Esophagus muscularis mucosa (tissue), 4 donors: ENCODE data around the gene ANTXR1. TPM values are rescaled to one million over a fixed set of nuclear protein-coding genes. Genes with fewer than 3 reads are reported as not detected.

ENCODE experiments used
- DNase-seq: peaks from one replicate; pipeline ENCODE4 v3.0.0-alpha.2; 2017; ENCODE audit errors: extremely low spot score
- H3K27ac ChIP-seq, 4 donors: fragments of 200-600 bp; sonication (generic); replicated peaks in 1 of 4; 1 replicate in 3 of 4; 2 replicates in 1 of 4; pipeline ENCODE4 v1.5.1; 2016 to 2019; ENCODE audit warnings: mild to moderate bottlenecking in 1 of 4
- H3K27me3 ChIP-seq, 4 donors: fragments of 200-600 bp; sonication (generic); one replicate each; pipeline versions ENCODE4 v1.5.1 to v1.6.0; 2016 to 2019
- H3K36me3 ChIP-seq, 4 donors: fragments of 200-600 bp; sonication (generic); one replicate each; pipeline ENCODE4 v1.5.1; 2016 to 2019
- H3K4me1 ChIP-seq, 4 donors: fragments of 200-600 bp; sonication (generic); one replicate each; pipeline ENCODE4 v1.5.1; 2016 to 2019
- H3K4me3 ChIP-seq, 4 donors: fragments of 200-600 bp; sonication (generic); 1 replicate in 2 of 4; 2 replicates in 2 of 4; pipeline ENCODE4 v1.5.1; 2016 to 2019; ENCODE audit warnings: mild to moderate bottlenecking in 4 of 4, moderate library complexity in 1 of 4
- H3K9me3 ChIP-seq, 4 donors: fragments of 200-600 bp; sonication (generic); 1 replicate in 3 of 4; 2 replicates in 1 of 4; pipeline ENCODE4 v1.5.1; 2016 to 2019
- EP300 ChIP-seq: sonication (generic); formaldehyde crosslinking; IDR thresholded peaks from one replicate; pipeline ENCODE4 v1.6.1; 2017; ENCODE audit warnings: antibody characterized with exemption
- POLR2A ChIP-seq: fragments of 450-650 bp; IDR thresholded peaks from one replicate; pipeline ENCODE4 v1.6.1; 2017; ENCODE audit warnings: antibody characterized with exemption, moderate library complexity, mild to moderate bottlenecking, low read depth
- POLR2AphosphoS5 ChIP-seq, 2 donors: sonication (generic); formaldehyde crosslinking; IDR thresholded peaks; one replicate each; pipeline ENCODE4 v1.6.1; 2017; ENCODE audit warnings: antibody characterized with exemption in 2 of 2
- WGBS: methylation state at CpG from one replicate; pipeline ENCODE4 v1.1.5; 2018; 5-methylcytosine and 5-hydroxymethylcytosine counted together
- intact Hi-C: fragments of 100-400 bp; cut with DNase I; formaldehyde crosslinking; loops from one replicate; pipeline ENCODE4 v1.15.1; 2023
- total RNA-seq, 4 donors: library from RNA; depleted of rRNA; stranded (reverse); fragments of >200 nt; gene quantifications; one replicate each; pipeline versions ENCODE4 v1.1.0 to v1.2.1, GENCODE V29; 2016
- TF ChIP-seq, protein P1 (sequence below), 3 experiments: fragments of 200-600 bp in 2 of 3; fragments of 450-650 bp in 1 of 3; sonication (generic) in 2 of 3; IDR thresholded peaks; one replicate each; pipeline ENCODE4 v1.5.1; 2017 to 2019; ENCODE audit warnings: antibody characterized with exemption in 3 of 3, mild to moderate bottlenecking in 2 of 3, moderate library complexity in 1 of 3

ANTXR1 gene
- total RNA-seq, 4 donors from 2014 or later = 74.6 to 115 (median 92.1) TPM

DNA sequence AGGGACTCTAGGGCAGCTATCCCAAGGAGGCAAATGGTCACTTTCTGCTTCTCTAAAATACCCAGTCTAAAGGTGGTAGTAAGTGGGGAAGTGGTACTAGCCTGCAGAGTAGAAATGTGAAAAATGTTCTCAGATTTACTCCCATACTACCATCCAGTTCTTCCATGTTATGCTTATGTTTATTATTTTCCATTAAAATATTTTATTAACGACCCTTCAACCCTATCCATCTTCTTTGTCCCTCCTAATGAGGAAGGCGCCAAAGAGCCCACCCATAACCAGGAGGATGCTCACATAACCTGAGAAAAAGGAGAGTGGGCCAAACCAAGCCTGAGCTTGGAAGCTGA lies 153.5 kb downstream of the ANTXR1 start:
- WGBS = 98% methylated on average over 2 of the region's 2 CpGs
- Histone ChIP-seq H3K27me3 (no peaks in the 10 kb centered on the region), H3K27ac (no peak overlapping the region), H3K36me3 (no peaks in the 10 kb centered on the region), H3K9me3 (no peaks in the 10 kb centered on the region), H3K4me3 (no peak overlapping the region), H3K4me1 (peaks cover 44 to 96% (median 89%) of the 10 kb centered on the region in 4 donors)
- intact Hi-C loops = no loop called here
- TF ChIP-seq POLR2A (no peak), POLR2AphosphoS5 (IDR thresholded peaks at IDR 0.05) (no peak), EP300 (no peak)
- TF ChIP-seq, protein P1, sequence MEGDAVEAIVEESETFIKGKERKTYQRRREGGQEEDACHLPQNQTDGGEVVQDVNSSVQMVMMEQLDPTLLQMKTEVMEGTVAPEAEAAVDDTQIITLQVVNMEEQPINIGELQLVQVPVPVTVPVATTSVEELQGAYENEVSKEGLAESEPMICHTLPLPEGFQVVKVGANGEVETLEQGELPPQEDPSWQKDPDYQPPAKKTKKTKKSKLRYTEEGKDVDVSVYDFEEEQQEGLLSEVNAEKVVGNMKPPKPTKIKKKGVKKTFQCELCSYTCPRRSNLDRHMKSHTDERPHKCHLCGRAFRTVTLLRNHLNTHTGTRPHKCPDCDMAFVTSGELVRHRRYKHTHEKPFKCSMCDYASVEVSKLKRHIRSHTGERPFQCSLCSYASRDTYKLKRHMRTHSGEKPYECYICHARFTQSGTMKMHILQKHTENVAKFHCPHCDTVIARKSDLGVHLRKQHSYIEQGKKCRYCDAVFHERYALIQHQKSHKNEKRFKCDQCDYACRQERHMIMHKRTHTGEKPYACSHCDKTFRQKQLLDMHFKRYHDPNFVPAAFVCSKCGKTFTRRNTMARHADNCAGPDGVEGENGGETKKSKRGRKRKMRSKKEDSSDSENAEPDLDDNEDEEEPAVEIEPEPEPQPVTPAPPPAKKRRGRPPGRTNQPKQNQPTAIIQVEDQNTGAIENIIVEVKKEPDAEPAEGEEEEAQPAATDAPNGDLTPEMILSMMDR (IDR thresholded peaks at IDR 0.05) = no peak
- DNase-seq = no peak

DNA sequence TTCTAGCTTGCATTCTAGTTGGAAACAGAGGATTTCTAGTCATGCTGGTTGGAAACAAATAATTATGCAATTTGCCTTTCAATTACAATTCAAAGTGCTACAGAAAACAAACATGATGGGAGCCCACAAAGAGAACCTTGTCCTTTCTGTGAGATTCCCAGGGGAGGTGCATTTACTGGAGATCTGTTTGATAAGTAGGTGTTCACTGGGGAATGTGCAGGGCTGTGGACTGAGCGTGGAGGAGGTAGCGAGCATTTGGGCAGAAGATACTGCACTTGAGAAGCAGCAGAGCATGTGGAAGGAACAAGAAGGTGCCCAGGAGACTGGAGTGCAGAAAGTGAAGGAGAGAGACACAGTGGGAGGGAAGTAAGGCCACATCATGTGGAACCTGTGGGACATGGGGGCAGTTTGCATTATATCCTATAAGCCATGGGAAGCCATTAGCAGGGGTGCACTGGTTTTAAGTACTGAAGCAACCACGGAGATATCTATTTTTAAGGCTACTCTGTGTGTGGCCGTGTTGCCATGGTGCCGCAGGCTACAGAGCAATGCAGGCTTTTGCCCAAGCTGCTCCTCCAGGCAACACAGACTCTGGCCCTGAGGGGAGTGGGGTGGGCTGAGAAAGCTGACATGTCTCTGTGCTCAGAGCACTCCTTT lies 154.0 kb downstream of the ANTXR1 start:
- Histone ChIP-seq H3K27me3 (no peaks in the 10 kb centered on the region), H3K4me3 (no peak overlapping the region), H3K4me1 (peaks cover 41 to 93% (median 89%) of the 10 kb centered on the region in 4 donors), H3K36me3 (no peaks in the 10 kb centered on the region), H3K27ac (peak overlapping the region in 2 of 4 donors; percentile 8 to 11), H3K9me3 (no peaks in the 10 kb centered on the region)
- TF ChIP-seq POLR2A = no peak
- TF ChIP-seq, protein P1 (IDR thresholded peaks at IDR 0.05) = no peak
- no peak for TF ChIP-seq EP300
- TF ChIP-seq POLR2AphosphoS5 (IDR thresholded peaks at IDR 0.05) = no peak
- no peak for DNase-seq
- 67% methylated on average over 5 of the region's 5 CpGs for WGBS
- intact Hi-C loops = no loop called here

DNA sequence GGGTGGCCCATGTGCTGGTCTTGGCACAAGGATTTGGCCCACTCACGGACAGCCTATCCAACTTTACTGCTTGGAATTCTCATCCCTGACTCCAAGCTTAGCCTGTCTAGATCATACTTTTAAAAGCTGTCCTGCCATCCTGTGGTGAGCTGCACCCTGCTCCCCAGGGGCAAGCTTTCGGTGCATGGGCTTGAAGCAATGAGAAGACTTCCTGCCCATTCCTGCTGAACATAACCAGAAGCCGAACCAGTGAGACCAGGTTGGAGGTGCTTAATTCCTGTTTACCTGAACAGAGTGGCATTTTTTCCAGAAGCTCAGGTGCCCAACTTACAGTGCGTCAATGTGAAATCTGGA lies 154.5 kb downstream of the ANTXR1 start:
- DNase-seq = no peak
- intact Hi-C loops = no loop called here
- H3K36me3 ChIP-seq = no peaks in the 10 kb centered on the region
- peaks cover 41 to 88% (median 84%) of the 10 kb centered on the region in 4 donors for H3K4me1 ChIP-seq
- H3K9me3 ChIP-seq = no peaks in the 10 kb centered on the region
- peak overlapping the region in 2 of 4 donors; percentile 8 to 11 for H3K27ac ChIP-seq
- WGBS = 79% methylated on average over 4 of the region's 4 CpGs
- TF ChIP-seq POLR2A (no peak), POLR2AphosphoS5 (IDR thresholded peaks at IDR 0.05) (no peak), EP300 (no peak)
- TF ChIP-seq, protein P1 (IDR thresholded peaks at IDR 0.05) = no peak
- H3K27me3 ChIP-seq = no peaks in the 10 kb centered on the region
- H3K4me3 ChIP-seq = no peak overlapping the region

DNA sequence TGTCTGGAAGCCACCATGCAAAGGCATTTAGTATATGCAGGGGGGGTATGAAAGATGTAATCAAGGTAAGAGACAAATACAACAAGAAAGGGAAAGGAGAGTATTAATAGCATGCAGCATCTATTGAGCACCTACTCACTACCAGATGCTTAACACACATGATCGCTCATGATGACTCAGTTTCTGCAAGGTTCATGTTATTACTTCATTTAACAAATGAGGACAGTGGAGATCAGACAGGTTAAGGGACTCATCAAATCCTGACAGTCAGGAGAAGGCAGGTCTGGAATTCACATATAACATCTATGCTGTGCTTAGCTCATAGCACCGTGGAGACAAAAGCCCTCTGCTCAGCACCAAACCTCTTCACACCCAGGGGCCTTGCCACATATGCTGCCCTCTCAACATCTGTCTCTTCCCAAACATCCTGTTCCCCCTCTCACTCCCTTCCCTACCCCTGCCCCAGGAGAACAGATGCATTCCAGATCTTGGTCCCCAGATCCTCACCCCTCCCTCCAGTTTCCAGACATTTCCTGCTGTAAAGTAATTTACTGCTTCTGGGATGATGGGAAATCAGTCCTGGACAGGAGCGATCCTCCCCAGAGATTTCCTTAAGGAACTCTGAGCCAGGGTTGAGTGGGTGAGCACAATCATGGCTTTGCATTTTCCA lies 155.3 kb downstream of the ANTXR1 start:
- Histone ChIP-seq H3K9me3 (no peaks in the 10 kb centered on the region), H3K4me3 (no peak overlapping the region), H3K4me1 (peaks cover 35 to 80% (median 76%) of the 10 kb centered on the region in 4 donors), H3K27ac (peak overlapping the region in 3 of 4 donors; percentile 15 to 91 (median 34)), H3K36me3 (peaks cover 0 to 3% (median 0%) of the 10 kb centered on the region in 4 donors), H3K27me3 (no peaks in the 10 kb centered on the region)
- intact Hi-C loops = no loop called here
- no peak for TF ChIP-seq POLR2A
- TF ChIP-seq EP300 = no peak
- no peak for TF ChIP-seq POLR2AphosphoS5 (IDR thresholded peaks at IDR 0.05)
- TF ChIP-seq, protein P1 (IDR thresholded peaks at IDR 0.05) = no peak
- WGBS = 84% methylated on average over 3 of the region's 3 CpGs
- no peak for DNase-seq
